IMR-90 (cell line): Measurements from ENCODE around the gene ERN1. TPM values are rescaled to one million over a fixed set of nuclear protein-coding genes. Genes with fewer than 3 reads are reported as not detected.

Experiments used
- ATAC-seq: fragments of 200-7000 bp; cut with Tn5 transposase; 2 replicates; pipeline ENCODE4 v1.9.1; 2020; ENCODE audit warnings: low read depth, mild to moderate bottlenecking, moderate library complexity
- BruUV-seq: library from RNA; stranded (reverse); fragments of 400-500 nt; replicated peaks from 2 replicates; lab custom pipeline; 2021; lab: Mats Ljungman, UMichigan
- CTCF ChIA-PET: fragments of 300-600 bp; formaldehyde crosslinking; extraction: SDS; loops from one replicate; lab custom pipeline; 2021; ENCODE audit warnings: antibody characterized with exemption; lab: Yijun Ruan, JAX
- POLR2A ChIA-PET: fragments of 300-600 bp; sonication (Branson Sonifier 250); formaldehyde crosslinking; loops from one replicate; lab custom pipeline; 2022; ENCODE audit warnings: antibody characterized with exemption; ENCODE audit not compliant: unreplicated experiment; lab: Charles Lee
- DNase-seq: peaks from one replicate; pipeline ENCODE4 v3.0.0; 2013
- H2AFZ ChIP-seq: replicated peaks from 2 replicates; pipeline ENCODE3; 2013; ENCODE audit warnings: low read length, mild to moderate bottlenecking; ENCODE audit not compliant: poor library complexity
- H2AK5ac ChIP-seq: 2 replicates; pipeline ENCODE4 v1.6.1; 2013; ENCODE audit warnings: low read depth, low read length, inconsistent platforms
- H2AK9ac ChIP-seq: replicated peaks from 2 replicates; pipeline ENCODE3; 2013; ENCODE audit warnings: mild to moderate bottlenecking, low read depth, low read length, moderate library complexity; ENCODE audit not compliant: poor library complexity
- H2BK120ac ChIP-seq: 2 replicates; pipeline ENCODE4 v1.6.1; 2013; ENCODE audit warnings: low read depth, low read length, inconsistent platforms
- H2BK15ac ChIP-seq: 3 replicates; pipeline ENCODE4 v1.6.1; 2013; ENCODE audit warnings: low read depth, low read length, inconsistent platforms
- H2BK20ac ChIP-seq: 2 replicates; pipeline ENCODE4 v1.6.1; 2013; ENCODE audit warnings: low read depth, mild to moderate bottlenecking, inconsistent platforms, low read length, moderate library complexity
- H2BK5ac ChIP-seq: 2 replicates; pipeline ENCODE4 v1.6.1; 2013; ENCODE audit warnings: mild to moderate bottlenecking, low read depth, low read length, inconsistent platforms; ENCODE audit not compliant: poor library complexity, severe bottlenecking
- H3K14ac ChIP-seq: replicated peaks from 2 replicates; pipeline ENCODE4 v1.6.1; 2013; ENCODE audit warnings: low read depth, low read length, inconsistent platforms
- H3K18ac ChIP-seq: 2 replicates; pipeline ENCODE4 v1.6.1; 2013; ENCODE audit warnings: low read depth, low read length, control low read depth
- H3K23ac ChIP-seq: 2 replicates; pipeline ENCODE4 v1.6.1; 2013; ENCODE audit warnings: low read depth, low read length, inconsistent platforms
- H3K27ac ChIP-seq: 2 replicates; pipeline ENCODE4 v1.5.1; 2013; ENCODE audit warnings: mild to moderate bottlenecking, control low read depth, low read length; ENCODE audit not compliant: insufficient read depth
- H3K27me3 ChIP-seq: 2 replicates; pipeline ENCODE4 v1.6.1; 2013; ENCODE audit warnings: low read length; ENCODE audit not compliant: control insufficient read depth, insufficient read depth
- H3K36me3 ChIP-seq: 2 replicates; pipeline ENCODE4 v1.6.1; 2013; ENCODE audit warnings: low read length, mixed read lengths; ENCODE audit not compliant: control insufficient read depth, insufficient read depth
- H3K4ac ChIP-seq: 2 replicates; pipeline ENCODE4 v1.6.1; 2013; ENCODE audit warnings: low read depth, low read length, inconsistent platforms
- H3K4me1 ChIP-seq: 2 replicates; pipeline ENCODE4 v1.6.1; 2013; ENCODE audit warnings: low read length, mixed read lengths; ENCODE audit not compliant: control insufficient read depth, insufficient read depth
- H3K4me2 ChIP-seq: 2 replicates; pipeline ENCODE4 v1.6.1; 2013; ENCODE audit warnings: low read depth, mild to moderate bottlenecking, control low read depth, low read length, moderate library complexity
- H3K4me3 ChIP-seq: 2 replicates; pipeline ENCODE4 v1.5.1; 2013; ENCODE audit warnings: low read depth, mild to moderate bottlenecking, control low read depth, low read length, moderate library complexity; ENCODE audit not compliant: insufficient read depth
- H3K56ac ChIP-seq: 2 replicates; pipeline ENCODE4 v1.6.1; 2013; ENCODE audit warnings: low read length, inconsistent platforms; ENCODE audit not compliant: insufficient read depth; ENCODE audit errors: extremely low read depth
- H3K79me1 ChIP-seq, 2 experiments: 2 replicates each; pipeline ENCODE4 v1.6.1; 2013; ENCODE audit warnings: low read length in 2 of 2, inconsistent platforms in 1 of 2, low read depth in 1 of 2
- H3K9ac ChIP-seq: 2 replicates; pipeline ENCODE4 v1.6.1; 2013; ENCODE audit warnings: low read depth, low read length, control low read depth
- H3K9me1 ChIP-seq: 2 replicates; pipeline ENCODE4 v1.6.1; 2013; ENCODE audit warnings: low read length, inconsistent platforms; ENCODE audit not compliant: insufficient read depth
- H3K9me3 ChIP-seq: 2 replicates; pipeline ENCODE4 v1.6.1; 2013; ENCODE audit warnings: low read length; ENCODE audit not compliant: control insufficient read depth, insufficient read depth
- H4K20me1 ChIP-seq: 2 replicates; pipeline ENCODE4 v1.6.1; 2013; ENCODE audit warnings: low read length, inconsistent platforms; ENCODE audit not compliant: insufficient read depth
- H4K5ac ChIP-seq: 2 replicates; pipeline ENCODE4 v1.6.1; 2013; ENCODE audit warnings: mild to moderate bottlenecking, low read depth, low read length, control low read depth
- H4K8ac ChIP-seq, 2 experiments: 2 replicates each; pipeline ENCODE4 v1.6.1; 2013; ENCODE audit warnings: low read depth in 2 of 2, low read length in 2 of 2, control low read depth in 1 of 2, inconsistent platforms in 1 of 2
- H4K91ac ChIP-seq: 2 replicates; pipeline ENCODE4 v1.6.1; 2013; ENCODE audit warnings: low read depth, low read length, inconsistent platforms; ENCODE audit not compliant: insufficient read depth
- BHLHE40 ChIP-seq: fragments of 150-350 bp; IDR thresholded peaks from 2 replicates; pipeline ENCODE4 v1.6.1; 2016; ENCODE audit warnings: mild to moderate bottlenecking, low read depth, low read length
- CEBPB ChIP-seq: IDR thresholded peaks from 2 replicates; pipeline ENCODE4 v1.6.1; 2012; ENCODE audit warnings: low read depth, low read length, improper control_type of control experiment
- CHD1 ChIP-seq: IDR thresholded peaks from 2 replicates; pipeline ENCODE4 v1.6.1; 2012; ENCODE audit warnings: low read depth, low read length, improper control_type of control experiment
- FOS ChIP-seq: fragments of 150-350 bp; IDR thresholded peaks from 2 replicates; pipeline ENCODE4 v1.6.1; 2016; ENCODE audit warnings: low read depth, low read length
- MAFK ChIP-seq: IDR thresholded peaks from 2 replicates; pipeline ENCODE4 v1.6.1; 2012; ENCODE audit warnings: low read depth, low read length, improper control_type of control experiment
- MAZ ChIP-seq: IDR thresholded peaks from 2 replicates; pipeline ENCODE4 v1.6.1; 2012; ENCODE audit warnings: low read depth, mild to moderate bottlenecking, low read length, improper control_type of control experiment, moderate library complexity, borderline replicate concordance
- MXI1 ChIP-seq: IDR thresholded peaks from 2 replicates; pipeline ENCODE4 v1.6.1; 2012; ENCODE audit warnings: low read depth, mild to moderate bottlenecking, low read length, moderate library complexity, borderline replicate concordance
- NFE2L2 ChIP-seq: fragments of 150-350 bp; IDR thresholded peaks from 2 replicates; pipeline ENCODE4 v1.6.1; 2016; ENCODE audit warnings: low read depth, mild to moderate bottlenecking, low read length
- POLR2A ChIP-seq: IDR thresholded peaks from 2 replicates; pipeline ENCODE4 v1.6.1; 2012; ENCODE audit warnings: mild to moderate bottlenecking, low read depth, low read length
- RAD21 ChIP-seq: IDR thresholded peaks from 2 replicates; pipeline ENCODE4 v1.6.1; 2012; ENCODE audit warnings: low read length, improper control_type of control experiment
- RCOR1 ChIP-seq: IDR thresholded peaks from 2 replicates; pipeline ENCODE4 v1.6.1; 2012; ENCODE audit warnings: mild to moderate bottlenecking, low read length, improper control_type of control experiment; ENCODE audit not compliant: insufficient replicate concordance
- RFX5 ChIP-seq: IDR thresholded peaks from 2 replicates; pipeline ENCODE4 v1.8.0; 2012; ENCODE audit warnings: low read depth, mild to moderate bottlenecking, low read length, moderate library complexity
- SMC3 ChIP-seq: fragments of 150-350 bp; IDR thresholded peaks from 2 replicates; pipeline ENCODE4 v1.6.1; 2016; ENCODE audit warnings: low read depth, mild to moderate bottlenecking, antibody characterized with exemption, low read length, moderate library complexity
- USF2 ChIP-seq: fragments of 150-350 bp; IDR thresholded peaks from 2 replicates; pipeline ENCODE4 v1.6.1; 2017; ENCODE audit warnings: mild to moderate bottlenecking, antibody characterized with exemption, low read length, low read depth
- WGBS, 2 experiments: methylation state at CpG; one replicate each; pipeline versions ENCODE4 v1.1.5 to v1.1.7; 2013; ENCODE audit warnings: missing lambda C conversion rate in 2 of 2; ENCODE audit not compliant: insufficient read length in 1 of 2; ENCODE audit errors: extremely low coverage in 2 of 2; 5-methylcytosine and 5-hydroxymethylcytosine counted together
- dilution Hi-C: fragments of 300-500 bp; cut with HindIII; formaldehyde crosslinking; loops from one replicate; pipeline ENCODE4 v1.14.3; 2018; ENCODE audit warnings: low sequenced_read_pairs; ENCODE audit not compliant: unreplicated experiment
- in situ Hi-C: fragments of 300-500 bp; cut with MboI; formaldehyde crosslinking; loops from 3 replicates; pipeline ENCODE4 v1.14.3; 2019; ENCODE audit warnings: low sequenced_read_pairs, inconsistent platforms, mixed read lengths
- intact Hi-C: fragments of 100-400 bp; cut with micrococcal nuclease; formaldehyde crosslinking; loops from 2 replicates; pipeline ENCODE4 v1.10.0; 2022
- polyA plus RNA-seq, 3 experiments: library from polyadenylated mRNA; depleted of rRNA; stranded (reverse); fragments of >200 nt; gene quantifications; 2 replicates each; pipeline ENCODE4 v1.2.3, GENCODE V29; 2012; ENCODE audit warnings: low replicate concordance in 1 of 3
- total RNA-seq: library from RNA; depleted of rRNA; stranded (reverse); fragments of >200 nt; gene quantifications from 2 replicates; pipeline ENCODE4 v1.2.3, GENCODE V29; 2012
- TF ChIP-seq, protein P1 (sequence below): fragments of 150-350 bp; IDR thresholded peaks from 2 replicates; pipeline ENCODE4 v1.6.1; 2016; ENCODE audit warnings: low read depth, mild to moderate bottlenecking, low read length, moderate library complexity, borderline replicate concordance
- TF ChIP-seq, protein P2 (sequence below): conservative IDR thresholded peaks from 2 replicates; pipeline ENCODE4 v1.5.1; 2012; ENCODE audit warnings: mild to moderate bottlenecking, low read depth, low read length, improper control_type of control experiment

ERN1 gene
- total and polyA plus RNA-seq, 2 of the 4 experiments (the other 2 are of a cell fraction): 2.7 to 4.1 TPM

- no peak overlapping the region for H2AFZ ChIP-seq
- ChIA-PET CTCF (interaction anchor here (1.0 to 1.1 kb wide), 2 partner anchors 15 to 62 kb away, joined by 3 to 4 read pairs; no protein-coding TSS in a partner anchor), POLR2A (no interaction called here)
- H3K9ac ChIP-seq: no peak overlapping the region
- H3K27ac ChIP-seq: no peak overlapping the region
- intact Hi-C loops (no loop called here), in situ Hi-C loops (loop anchor here (5.0 kb wide), 1 partner anchor 134 kb away; no protein-coding TSS in a partner anchor), dilution Hi-C loops (no loop called here)
- H4K8ac ChIP-seq: peak overlapping the region in 1 of 2 experiments; percentile 26; a peak in 1 of 4 replicates
- H4K91ac ChIP-seq: no peak overlapping the region
- H3K4ac ChIP-seq: no peak overlapping the region
- no peak overlapping the region for H3K18ac ChIP-seq
- peaks cover 5% of the 10 kb centered on the region for H3K4me1 ChIP-seq
- no peak overlapping the region for H3K4me2 ChIP-seq
- H4K5ac ChIP-seq: no peak overlapping the region
- peaks cover 10% of the 10 kb centered on the region; the same call in 1 of the 2 replicates for H3K36me3 ChIP-seq
- H3K56ac ChIP-seq: no peak overlapping the region
- TSS peak; percentile 93 for BruUV-seq
- H2BK15ac ChIP-seq: no peak overlapping the region
- TF ChIP-seq RCOR1 (no peak), POLR2A (no peak), MXI1 (no peak), MAFK (no peak), CHD1 (no peak), CEBPB (no peak), BHLHE40 (no peak), NFE2L2 (no peak), SMC3 (no peak), RFX5 (no peak), RAD21 (no peak), FOS (no peak), USF2 (no peak), MAZ (no peak)
- TF ChIP-seq, protein P1, sequence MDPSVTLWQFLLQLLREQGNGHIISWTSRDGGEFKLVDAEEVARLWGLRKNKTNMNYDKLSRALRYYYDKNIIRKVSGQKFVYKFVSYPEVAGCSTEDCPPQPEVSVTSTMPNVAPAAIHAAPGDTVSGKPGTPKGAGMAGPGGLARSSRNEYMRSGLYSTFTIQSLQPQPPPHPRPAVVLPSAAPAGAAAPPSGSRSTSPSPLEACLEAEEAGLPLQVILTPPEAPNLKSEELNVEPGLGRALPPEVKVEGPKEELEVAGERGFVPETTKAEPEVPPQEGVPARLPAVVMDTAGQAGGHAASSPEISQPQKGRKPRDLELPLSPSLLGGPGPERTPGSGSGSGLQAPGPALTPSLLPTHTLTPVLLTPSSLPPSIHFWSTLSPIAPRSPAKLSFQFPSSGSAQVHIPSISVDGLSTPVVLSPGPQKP: no peak
- TF ChIP-seq, protein P2, sequence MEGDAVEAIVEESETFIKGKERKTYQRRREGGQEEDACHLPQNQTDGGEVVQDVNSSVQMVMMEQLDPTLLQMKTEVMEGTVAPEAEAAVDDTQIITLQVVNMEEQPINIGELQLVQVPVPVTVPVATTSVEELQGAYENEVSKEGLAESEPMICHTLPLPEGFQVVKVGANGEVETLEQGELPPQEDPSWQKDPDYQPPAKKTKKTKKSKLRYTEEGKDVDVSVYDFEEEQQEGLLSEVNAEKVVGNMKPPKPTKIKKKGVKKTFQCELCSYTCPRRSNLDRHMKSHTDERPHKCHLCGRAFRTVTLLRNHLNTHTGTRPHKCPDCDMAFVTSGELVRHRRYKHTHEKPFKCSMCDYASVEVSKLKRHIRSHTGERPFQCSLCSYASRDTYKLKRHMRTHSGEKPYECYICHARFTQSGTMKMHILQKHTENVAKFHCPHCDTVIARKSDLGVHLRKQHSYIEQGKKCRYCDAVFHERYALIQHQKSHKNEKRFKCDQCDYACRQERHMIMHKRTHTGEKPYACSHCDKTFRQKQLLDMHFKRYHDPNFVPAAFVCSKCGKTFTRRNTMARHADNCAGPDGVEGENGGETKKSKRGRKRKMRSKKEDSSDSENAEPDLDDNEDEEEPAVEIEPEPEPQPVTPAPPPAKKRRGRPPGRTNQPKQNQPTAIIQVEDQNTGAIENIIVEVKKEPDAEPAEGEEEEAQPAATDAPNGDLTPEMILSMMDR: no peak
- DNase-seq (no peak), ATAC-seq (no peak)
- H3K27me3 ChIP-seq: no peaks in the 10 kb centered on the region
- H2AK9ac ChIP-seq: no peak overlapping the region
- H3K4me3 ChIP-seq: no peak overlapping the region
- H2BK5ac ChIP-seq: peak overlapping the region; percentile 31
- peaks cover 24% of the 10 kb centered on the region for H4K20me1 ChIP-seq
- no CpG with 5 or more reads among the region's 8 CpGs for WGBS, 2 experiments
- H3K23ac ChIP-seq: peak overlapping the region; percentile 6; the same call in 1 of the 2 replicates
- peaks cover 11% of the 10 kb centered on the region for H3K9me1 ChIP-seq
- H2AK5ac ChIP-seq: no peak overlapping the region
- H3K79me1 ChIP-seq: peaks cover 7 to 29% of the 10 kb centered on the region in 2 experiments; a peak in 3 of 4 replicates
- no peak overlapping the region for H3K14ac ChIP-seq
- no peak overlapping the region for H2BK120ac ChIP-seq
- no peaks in the 10 kb centered on the region for H3K9me3 ChIP-seq
- H2BK20ac ChIP-seq: no peak overlapping the region
Measured at GRCh38 chr17:64148017-64148631, 18.2 kb upstream of the ERN1 start.
